Fibroblast of mammary gland (primary cell): ENCODE measurements around the gene RNF214.
"Not testable (repeated sequence)": the region's sequence is repeated elsewhere in the genome, so short reads cannot be mapped to it uniquely, and the experiment has no call there.

Experiments
- DNase-seq: peaks from one replicate; pipeline ENCODE4 v3.0.0-alpha.2; 2010; ENCODE audit warnings: low read depth
- H3K4me3 ChIP-seq: 2 replicates; pipeline ENCODE4 v1.5.1; 2011; ENCODE audit warnings: low read depth, mild to moderate bottlenecking, low read length, moderate library complexity; ENCODE audit not compliant: control insufficient read depth
- CTCF ChIP-seq: conservative IDR thresholded peaks from 2 replicates; pipeline ENCODE4 v1.5.1; 2011; ENCODE audit warnings: low read depth, low read length, inconsistent platforms; ENCODE audit not compliant: control insufficient read depth, insufficient read depth

Gene RNF214

GRCh38 chr11:117232092-117232878, at the start of gene RNF214:
Gene RNF214 (plus strand): TSS chr11:117232671. CDS start chr11:117234273, 1,602 bp downstream.
- H3K4me3 ChIP-seq: peak within 1 kb of the TSS; percentile 94
- TF ChIP-seq CTCF: peak; percentile 36
- DNase-seq: peak; percentile 51

GRCh38 chr11:117183178-117183577, 49.3 kb upstream of the RNF214 start:
- not testable (repeated sequence) for H3K4me3 ChIP-seq, DNase-seq

GRCh38 chr11:117183724-117184349, 48.6 kb upstream of the RNF214 start:
- TF ChIP-seq CTCF: no peak
- no peak for DNase-seq
- H3K4me3 ChIP-seq: no peak overlapping the region

- no peak overlapping the region for H3K4me3 ChIP-seq
- no peak for DNase-seq
- TF ChIP-seq CTCF: no peak
Measured at GRCh38 chr11:117185736-117186430, 46.6 kb upstream of the RNF214 start.

- no peak for TF ChIP-seq CTCF
- no peak for DNase-seq
- no peak overlapping the region for H3K4me3 ChIP-seq
Measured at GRCh38 chr11:117186431-117186761, 46.1 kb upstream of the RNF214 start.

- DNase-seq: no peak
- H3K4me3 ChIP-seq: no peak overlapping the region
- TF ChIP-seq CTCF: no peak
Measured at GRCh38 chr11:117187007-117187406, 45.5 kb upstream of the RNF214 start.

GRCh38 chr11:117187428-117187798, 45.1 kb upstream of the RNF214 start:
- TF ChIP-seq CTCF: no peak
- no peak for DNase-seq
- H3K4me3 ChIP-seq: no peak overlapping the region
